ENCODE data around the gene CWC22. TPM values are rescaled to one million over a fixed set of nuclear protein-coding genes. Genes with fewer than 3 reads are reported as not detected.
"Not testable (repeated sequence)": the region's sequence is repeated elsewhere in the genome, so short reads cannot be mapped to it uniquely, and the experiment has no call there.

CWC22 gene
- total and polyA plus RNA-seq, 5 donors: 9.2 to 15.6 (median 14.2) TPM

DNA sequence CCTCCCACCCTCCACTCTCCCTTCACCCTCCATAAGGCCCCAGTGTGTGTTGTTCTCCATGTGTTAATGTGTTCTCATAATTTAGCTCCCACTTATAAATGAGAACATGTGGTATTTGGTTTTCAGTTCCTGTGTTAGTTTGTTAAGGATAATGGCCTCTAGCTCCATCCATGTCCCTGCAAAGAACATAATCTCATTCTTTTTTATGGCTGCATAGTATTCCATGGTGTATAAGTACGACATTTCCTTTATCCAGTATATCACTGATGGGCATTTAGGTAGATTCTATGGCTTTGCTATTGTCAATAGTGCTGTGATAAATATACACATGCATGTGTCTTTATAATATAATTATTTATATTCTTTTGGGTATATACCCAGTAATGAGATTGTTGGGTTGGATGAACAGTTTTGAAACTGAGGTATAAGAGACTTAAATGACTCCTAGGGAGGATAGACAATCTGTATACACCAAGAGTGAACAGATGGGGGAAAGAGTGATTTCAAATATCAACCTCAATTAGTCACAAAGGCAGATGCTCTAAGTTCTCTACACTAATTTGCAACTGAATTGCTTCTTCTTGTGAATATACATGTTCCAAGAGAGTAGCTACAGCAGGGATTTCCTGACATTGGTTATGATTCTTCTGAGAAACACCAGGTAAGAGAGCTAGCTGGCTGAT is 23.7 kb downstream of the CWC22 start:
- intact Hi-C loops (cut with DNase I): no loop called here
- Histone ChIP-seq H3K9me3 (ENCODE audit: control insufficient read depth, low read length) (no peaks in the 10 kb centered on the region), H3K4me1 (ENCODE audit: control insufficient read depth, insufficient read depth, low read length) (no peaks in the 10 kb centered on the region), H3K4me3 (ENCODE audit: low read length) (no peak overlapping the region), H3K27me3 (ENCODE audit: control insufficient read depth, insufficient read depth) (no peaks in the 10 kb centered on the region), H3K27ac (ENCODE audit: low read length) (no peak overlapping the region)
- WGBS: 35% methylated on average over 1 of the region's 1 CpG
- ATAC-seq (no peak), DNase-seq (no peak)

DNA sequence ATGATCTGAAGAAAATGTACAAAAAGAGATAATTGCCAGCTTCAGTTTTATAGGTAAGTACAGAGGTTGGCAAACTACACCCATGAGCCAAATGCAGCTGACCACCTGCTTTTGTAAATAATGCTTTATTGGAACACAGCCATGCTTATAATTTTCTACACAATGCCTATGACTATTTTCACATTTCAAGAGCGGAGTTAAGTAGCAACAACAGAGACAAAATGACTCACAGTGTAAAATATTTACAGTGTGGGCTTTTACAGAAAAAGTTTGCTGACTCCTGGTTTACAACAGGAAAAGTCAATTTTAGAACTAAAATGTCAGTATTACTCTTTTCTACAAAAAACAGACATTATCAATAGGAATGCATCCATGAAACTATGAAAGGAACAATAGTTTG is 26.0 kb downstream of the CWC22 start:
- intact Hi-C loops (cut with DNase I): no loop called here
- Histone ChIP-seq H3K27ac (ENCODE audit: low read length) (no peak overlapping the region), H3K4me1 (ENCODE audit: control insufficient read depth, insufficient read depth, low read length) (no peaks in the 10 kb centered on the region), H3K27me3 (ENCODE audit: control insufficient read depth, insufficient read depth) (no peaks in the 10 kb centered on the region), H3K4me3 (ENCODE audit: low read length) (no peak overlapping the region), H3K9me3 (ENCODE audit: control insufficient read depth, low read length) (no peaks in the 10 kb centered on the region)
- DNase-seq: no peak
- ATAC-seq: no peak
- 99% methylated on average over 1 of the region's 1 CpG for WGBS

DNA sequence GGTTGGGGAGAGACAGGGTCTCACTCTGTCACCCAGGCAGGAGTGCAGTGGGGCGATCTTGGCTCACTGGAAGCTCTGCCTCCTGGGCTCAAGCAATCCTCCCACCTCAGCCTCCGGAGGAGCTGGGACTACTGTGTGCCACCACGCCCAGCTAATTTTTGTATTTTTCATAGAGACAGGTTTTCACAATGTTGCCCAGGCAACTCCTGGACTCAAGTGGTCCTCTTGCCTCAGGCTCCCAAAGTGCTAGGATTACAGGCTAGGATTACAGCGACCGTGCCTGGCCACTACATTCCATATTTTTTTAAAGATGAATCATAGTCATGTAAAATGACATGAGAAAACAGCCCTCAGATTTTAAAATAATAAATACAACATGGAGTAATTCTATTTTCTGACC is 32.3 kb downstream of the CWC22 start:
- 97% methylated on average over 5 of the region's 5 CpGs for WGBS
- Histone ChIP-seq H3K4me3 (ENCODE audit: low read length) (no peak overlapping the region), H3K27ac (ENCODE audit: low read length) (no peak overlapping the region), H3K27me3 (ENCODE audit: control insufficient read depth, insufficient read depth) (no peaks in the 10 kb centered on the region), H3K9me3 (ENCODE audit: control insufficient read depth, low read length) (no peaks in the 10 kb centered on the region), H3K4me1 (ENCODE audit: control insufficient read depth, insufficient read depth, low read length) (no peaks in the 10 kb centered on the region)
- ATAC-seq (no peak), DNase-seq (no peak)
- intact Hi-C loops (cut with DNase I): no loop called here

DNA sequence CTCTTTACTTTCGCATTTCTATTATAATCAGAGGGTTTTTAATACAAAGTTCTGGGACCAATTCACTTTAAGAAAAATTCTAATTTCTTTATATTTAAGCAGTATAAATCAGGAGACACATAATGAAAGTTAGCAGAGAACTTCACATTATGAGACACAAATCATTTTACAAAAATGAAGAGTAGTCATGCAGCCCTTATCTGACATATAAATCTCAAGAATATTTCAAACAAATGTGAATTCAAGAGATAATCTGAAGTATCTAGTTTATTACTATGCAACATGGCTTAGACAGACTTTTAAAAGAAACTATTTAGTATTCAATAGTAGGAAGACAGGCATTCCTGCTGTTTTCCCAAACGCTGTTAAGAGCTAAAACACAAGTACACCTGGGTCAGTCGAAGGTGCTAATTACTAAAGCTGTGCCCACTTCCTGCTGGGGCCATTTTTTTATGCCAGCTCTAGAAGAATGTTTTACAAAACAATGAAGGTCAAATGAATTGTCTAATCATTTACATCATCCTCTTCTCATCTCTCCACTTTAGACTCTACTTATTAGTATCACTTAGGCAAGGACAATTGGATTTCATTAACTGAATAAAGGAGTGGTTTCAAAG is 40.2 kb downstream of the CWC22 start:
- intact Hi-C loops (cut with DNase I): no loop called here
- no peak for ATAC-seq
- Histone ChIP-seq H3K4me3 (ENCODE audit: low read length) (no peak overlapping the region), H3K4me1 (ENCODE audit: control insufficient read depth, insufficient read depth, low read length) (no peaks in the 10 kb centered on the region), H3K27me3 (ENCODE audit: control insufficient read depth, insufficient read depth) (no peaks in the 10 kb centered on the region), H3K27ac (ENCODE audit: low read length) (no peak overlapping the region), H3K9me3 (ENCODE audit: control insufficient read depth, low read length) (no peaks in the 10 kb centered on the region)
- DNase-seq: no peak
- 88% methylated on average over 3 of the region's 3 CpGs for WGBS

DNA sequence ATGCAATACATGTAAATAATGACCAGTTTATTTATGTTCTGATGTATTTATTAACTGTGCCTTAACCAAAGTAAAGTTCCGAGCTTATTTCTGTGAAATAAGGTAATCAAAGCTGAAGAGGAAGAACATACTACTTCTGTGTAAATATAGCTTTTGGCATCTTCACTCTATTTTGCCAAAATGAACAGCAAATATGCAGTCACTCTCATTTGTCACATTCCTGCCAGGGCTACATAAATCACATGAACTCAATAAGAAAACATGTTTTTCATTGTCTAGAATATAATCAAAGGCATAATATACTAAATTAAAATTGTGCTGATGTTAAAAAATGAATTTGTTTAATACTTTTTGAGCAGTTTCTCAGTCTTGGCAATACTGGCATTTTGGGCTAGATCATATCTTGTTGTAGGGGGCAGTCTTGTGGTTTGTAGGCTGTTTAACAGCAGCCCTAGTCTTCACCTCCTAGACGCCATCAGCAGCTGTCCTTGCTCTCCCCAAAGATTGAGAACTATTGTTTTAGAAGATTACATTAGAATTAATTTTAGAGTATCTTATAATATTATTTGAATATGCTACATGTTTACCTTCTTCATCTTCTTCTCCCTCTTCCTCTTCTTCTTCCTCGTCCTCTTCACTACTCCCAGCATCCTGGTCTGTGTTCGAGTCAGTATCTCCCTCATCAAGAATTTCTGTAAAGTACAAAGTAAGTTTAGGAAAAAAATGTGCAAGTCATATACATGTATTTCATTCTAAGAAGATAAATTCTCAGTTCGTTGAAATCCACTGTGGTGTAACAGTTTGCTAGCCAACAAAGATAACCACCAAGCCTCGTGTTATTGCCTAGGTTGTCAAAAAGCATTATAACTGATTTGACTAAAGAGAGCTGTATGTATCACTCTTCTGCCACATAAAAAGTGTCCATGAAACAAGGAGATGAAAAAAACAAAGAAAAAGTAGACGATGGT is 41.5 kb downstream of the CWC22 start:
- H3K4me1 ChIP-seq (ENCODE audit: control insufficient read depth, insufficient read depth, low read length): no peaks in the 10 kb centered on the region
- H3K9me3 ChIP-seq (ENCODE audit: control insufficient read depth, low read length): no peaks in the 10 kb centered on the region
- 89% methylated on average over 7 of the region's 7 CpGs for WGBS
- H3K27ac ChIP-seq (ENCODE audit: low read length): no peak overlapping the region
- intact Hi-C loops (cut with DNase I): no loop called here
- no peak for DNase-seq
- ATAC-seq: no peak
- no peaks in the 10 kb centered on the region for H3K27me3 ChIP-seq (ENCODE audit: control insufficient read depth, insufficient read depth)
- H3K4me3 ChIP-seq (ENCODE audit: low read length): no peak overlapping the region

DNA sequence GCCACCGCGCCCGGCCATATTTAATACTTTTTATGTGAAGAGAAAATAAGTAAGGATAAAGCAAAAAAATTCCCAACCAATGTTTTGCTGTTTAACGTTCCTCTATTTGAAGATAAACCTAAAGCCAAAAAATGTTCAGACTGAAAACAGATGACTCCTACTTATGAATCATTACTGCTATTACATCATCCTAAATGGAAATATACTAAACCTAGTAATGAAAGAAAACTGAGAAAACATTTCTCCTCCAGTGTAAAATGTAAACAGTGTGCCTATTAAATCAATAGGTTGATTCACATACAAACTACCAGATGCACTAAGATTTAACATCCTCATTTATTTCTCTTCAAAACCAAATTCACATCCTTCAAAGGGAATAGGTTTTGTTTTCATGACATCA is 43.5 kb downstream of the CWC22 start:
- Histone ChIP-seq H3K4me3 (ENCODE audit: low read length) (no peak overlapping the region), H3K4me1 (ENCODE audit: control insufficient read depth, insufficient read depth, low read length) (no peaks in the 10 kb centered on the region), H3K9me3 (ENCODE audit: control insufficient read depth, low read length) (no peaks in the 10 kb centered on the region), H3K27ac (ENCODE audit: low read length) (no peak overlapping the region), H3K27me3 (ENCODE audit: control insufficient read depth, insufficient read depth) (no peaks in the 10 kb centered on the region)
- no peak for ATAC-seq
- DNase-seq: no peak
- WGBS: 91% methylated on average over 4 of the region's 4 CpGs
- intact Hi-C loops (cut with DNase I): no loop called here

DNA sequence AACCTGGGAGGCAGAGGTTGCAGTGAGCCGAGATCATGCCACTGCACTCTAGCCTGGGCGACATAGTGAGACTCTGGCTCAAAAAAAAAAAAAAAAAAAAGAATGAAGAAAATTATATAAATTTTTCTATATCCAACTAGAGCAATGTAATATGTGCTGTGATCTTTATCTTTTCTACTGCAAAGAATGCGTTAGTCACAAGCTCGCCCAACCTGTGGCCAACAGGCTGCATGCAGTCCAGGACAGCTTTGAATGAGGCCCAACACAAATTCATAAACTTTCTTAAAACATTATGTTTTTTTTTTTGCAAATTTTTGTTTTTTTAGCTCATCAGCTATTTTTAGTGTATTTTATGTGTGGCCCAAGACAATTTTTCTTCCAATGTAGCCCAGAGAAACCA is 48.8 kb downstream of the CWC22 start:
- H3K27me3 ChIP-seq (ENCODE audit: control insufficient read depth, insufficient read depth); H3K9me3 ChIP-seq (ENCODE audit: control insufficient read depth, low read length); H3K4me3 ChIP-seq (ENCODE audit: low read length); ATAC-seq; H3K4me1 ChIP-seq (ENCODE audit: control insufficient read depth, insufficient read depth, low read length); DNase-seq; intact Hi-C loops (cut with DNase I); H3K27ac ChIP-seq (ENCODE audit: low read length): not testable (repeated sequence)
- WGBS: 99% methylated on average over 4 of the region's 4 CpGs

DNA sequence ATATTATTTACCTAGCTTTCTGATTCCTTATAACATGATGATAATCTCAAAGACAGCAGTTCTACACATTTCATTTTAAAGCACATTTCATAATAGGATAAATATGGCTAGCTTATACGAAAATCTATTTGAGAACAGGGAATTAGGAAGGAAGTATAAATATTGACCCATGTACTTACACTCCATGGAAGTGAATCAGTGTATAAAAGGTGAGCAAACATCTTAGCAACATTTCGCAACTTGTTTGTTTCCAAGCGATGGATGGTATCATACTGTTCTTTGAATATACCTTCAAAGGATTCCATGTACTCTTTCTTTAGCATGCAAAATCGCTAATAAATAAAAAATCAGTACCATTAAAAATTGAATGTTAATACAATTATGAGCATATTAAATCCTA is 53.1 kb downstream of the CWC22 start:
- Histone ChIP-seq H3K27me3 (ENCODE audit: control insufficient read depth, insufficient read depth) (no peaks in the 10 kb centered on the region), H3K9me3 (ENCODE audit: control insufficient read depth, low read length) (no peaks in the 10 kb centered on the region), H3K4me3 (ENCODE audit: low read length) (no peak overlapping the region), H3K27ac (ENCODE audit: low read length) (no peak overlapping the region), H3K4me1 (ENCODE audit: control insufficient read depth, insufficient read depth, low read length) (no peaks in the 10 kb centered on the region)
- intact Hi-C loops (cut with DNase I): no loop called here
- 94% methylated on average over 4 of the region's 4 CpGs for WGBS
- ATAC-seq (no peak), DNase-seq (no peak)

DNA sequence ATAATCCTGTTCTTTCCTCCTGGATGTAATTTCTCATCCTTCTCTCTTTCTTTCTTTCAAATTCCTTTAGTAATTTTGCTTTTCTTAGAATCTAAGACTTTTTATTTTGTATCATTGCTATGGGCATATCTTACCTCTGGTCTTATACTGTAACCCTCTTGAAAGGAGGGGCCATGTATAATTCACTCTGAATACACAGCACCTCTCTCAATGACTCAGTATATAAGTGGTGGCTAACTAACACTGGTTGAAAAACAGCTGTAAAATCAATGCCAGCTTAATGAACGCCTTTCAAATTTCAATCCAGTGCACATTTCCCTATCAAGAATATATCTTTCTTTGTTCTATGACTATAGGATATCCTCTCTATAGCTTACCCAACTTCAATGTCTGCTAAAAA is 53.7 kb downstream of the CWC22 start:
- 99% methylated on average over 1 of the region's 1 CpG for WGBS
- H3K4me3 ChIP-seq (ENCODE audit: low read length): no peak overlapping the region
- no peak for ATAC-seq
- no peak for DNase-seq
- intact Hi-C loops (cut with DNase I): no loop called here
- H3K9me3 ChIP-seq (ENCODE audit: control insufficient read depth, low read length): no peaks in the 10 kb centered on the region
- H3K4me1 ChIP-seq (ENCODE audit: control insufficient read depth, insufficient read depth, low read length): no peaks in the 10 kb centered on the region
- H3K27ac ChIP-seq (ENCODE audit: low read length): no peak overlapping the region
- no peaks in the 10 kb centered on the region for H3K27me3 ChIP-seq (ENCODE audit: control insufficient read depth, insufficient read depth)

DNA sequence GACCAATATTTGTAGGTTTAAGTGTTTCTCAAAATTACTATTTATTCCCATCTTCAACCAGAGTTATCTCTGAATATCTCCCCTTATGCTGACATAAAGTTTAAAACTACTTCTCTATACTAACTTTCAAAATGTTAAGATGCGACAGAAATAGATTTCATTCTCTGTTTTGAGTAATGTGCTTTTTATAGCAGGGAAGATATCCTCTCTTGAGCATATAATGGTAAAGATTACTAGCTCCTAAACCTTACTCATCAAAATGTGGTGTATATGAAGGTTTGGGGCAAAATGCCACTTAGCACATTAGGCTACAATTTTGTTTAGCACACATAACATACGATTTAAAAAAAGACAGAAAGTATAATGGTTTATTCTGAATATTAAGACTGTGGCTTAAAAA is 54.4 kb downstream of the CWC22 start:
- no peaks in the 10 kb centered on the region for H3K9me3 ChIP-seq (ENCODE audit: control insufficient read depth, low read length)
- H3K4me3 ChIP-seq (ENCODE audit: low read length): no peak overlapping the region
- intact Hi-C loops (cut with DNase I): no loop called here
- no peaks in the 10 kb centered on the region for H3K27me3 ChIP-seq (ENCODE audit: control insufficient read depth, insufficient read depth)
- DNase-seq (no peak), ATAC-seq (no peak)
- no peaks in the 10 kb centered on the region for H3K4me1 ChIP-seq (ENCODE audit: control insufficient read depth, insufficient read depth, low read length)
- no peak overlapping the region for H3K27ac ChIP-seq (ENCODE audit: low read length)
- WGBS: 72% methylated on average over 2 of the region's 2 CpGs

DNA sequence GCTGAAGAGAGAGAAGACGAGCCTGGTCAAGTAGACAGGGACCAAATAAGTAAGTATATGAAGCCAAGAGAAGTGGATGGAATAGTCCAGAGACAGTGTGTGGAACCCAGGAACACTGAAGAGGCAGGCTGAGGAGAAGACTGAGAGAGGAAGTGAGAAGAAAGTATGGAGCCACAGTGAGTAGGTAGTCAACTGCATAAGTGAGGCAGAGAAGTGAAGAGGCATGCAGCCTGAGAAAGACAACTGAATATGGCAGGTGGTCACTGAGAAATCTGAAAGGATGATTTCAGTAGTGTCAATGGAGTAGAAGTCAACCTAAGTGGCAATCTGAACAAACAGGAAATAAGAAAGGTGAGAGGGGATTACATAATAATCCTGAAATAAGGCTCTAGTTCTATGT is 55.4 kb downstream of the CWC22 start:
- H3K4me1 ChIP-seq (ENCODE audit: control insufficient read depth, insufficient read depth, low read length): no peaks in the 10 kb centered on the region
- no peak for ATAC-seq
- no peak overlapping the region for H3K4me3 ChIP-seq (ENCODE audit: low read length)
- H3K27me3 ChIP-seq (ENCODE audit: control insufficient read depth, insufficient read depth): no peaks in the 10 kb centered on the region
- H3K27ac ChIP-seq (ENCODE audit: low read length): no peak overlapping the region
- WGBS: 98% methylated on average over 1 of the region's 1 CpG
- intact Hi-C loops (cut with DNase I): no loop called here
- H3K9me3 ChIP-seq (ENCODE audit: control insufficient read depth, low read length): no peaks in the 10 kb centered on the region
- no peak for DNase-seq

All from right cardiac atrium (tissue), 5 donors.